Lung (tissue), 12 donors: Measurements from ENCODE around the gene SDK2. TPM values are rescaled to one million over a fixed set of nuclear protein-coding genes. Genes with fewer than 3 reads are reported as not detected.

Source experiments
- ATAC-seq: fragments of 200-7000 bp; cut with Tn5 transposase; one replicate; pipeline ENCODE4 v1.9.1; 2020; ENCODE audit warnings: moderate number of reproducible peaks; ENCODE audit not compliant: insufficient read depth, low FRiP score
- DNase-seq, 3 donors: peaks; one replicate each; pipeline ENCODE4 v3.0.0-alpha.2; 2013 to 2017
- H3K27ac ChIP-seq, 2 donors: one replicate each; pipeline ENCODE4 v1.5.1; 2013; ENCODE audit warnings: mild to moderate bottlenecking in 2 of 2, moderate library complexity in 2 of 2, control low read depth in 1 of 2, inconsistent platforms in 1 of 2, low read depth in 1 of 2, low read length in 1 of 2
- H3K27me3 ChIP-seq, 3 donors: one replicate each; pipeline ENCODE4 v1.5.1; 2013; ENCODE audit warnings: low read length in 2 of 3; ENCODE audit not compliant: control insufficient read depth in 3 of 3, insufficient read depth in 3 of 3
- H3K36me3 ChIP-seq, 4 donors: one replicate each; pipeline ENCODE4 v1.5.1; 2013; ENCODE audit warnings: low read length in 4 of 4, mild to moderate bottlenecking in 1 of 4, moderate library complexity in 1 of 4; ENCODE audit not compliant: control insufficient read depth in 4 of 4, insufficient read depth in 4 of 4
- H3K4me1 ChIP-seq, 5 donors: one replicate each; pipeline ENCODE4 v1.5.1; 2013; ENCODE audit warnings: low read length in 5 of 5, mild to moderate bottlenecking in 2 of 5, moderate library complexity in 1 of 5; ENCODE audit not compliant: control insufficient read depth in 5 of 5, insufficient read depth in 5 of 5
- H3K4me3 ChIP-seq: one replicate; pipeline ENCODE4 v1.5.1; 2013; ENCODE audit warnings: mild to moderate bottlenecking, control low read depth, moderate library complexity
- H3K9ac ChIP-seq, 2 donors: one replicate each; pipeline ENCODE4 v1.5.1; 2013; ENCODE audit warnings: low read length in 2 of 2, control low read depth in 1 of 2; ENCODE audit not compliant: insufficient read depth in 1 of 2
- H3K9me3 ChIP-seq, 4 donors: one replicate each; pipeline ENCODE4 v1.5.1; 2013; ENCODE audit warnings: low read length in 3 of 4, mild to moderate bottlenecking in 1 of 4, moderate library complexity in 1 of 4; ENCODE audit not compliant: control insufficient read depth in 4 of 4, insufficient read depth in 3 of 4
- CTCF ChIP-seq: IDR thresholded peaks from 2 replicates; pipeline ENCODE4 v1.5.1; 2012; ENCODE audit warnings: mild to moderate bottlenecking; ENCODE audit errors: control extremely low read depth, extremely low read depth
- WGBS, 2 donors: extraction: QIAGEN DNeasy Blood & Tissue Kit; methylation state at CpG; one replicate each; pipeline ENCODE4 v1.1.7; 2013; 5-methylcytosine and 5-hydroxymethylcytosine counted together
- polyA plus RNA-seq, 2 donors: library from polyadenylated mRNA; stranded (reverse); fragments of 200-250 nt; gene quantifications; one replicate each; pipeline ENCODE4 v1.2.1, GENCODE V29; 2013
- total RNA-seq, 2 donors: library from RNA; depleted of rRNA in 1 of 2; stranded (reverse); fragments of >200 nt in 1 of 2; gene quantifications; one replicate each; pipeline ENCODE4 v1.2.1, GENCODE V29; 2014 to 2021
- donor health status: control.
- donor health status: control.
- donor health status: Bipolar disorder and iron deficiency.
- donor health status: healthy.
- donor health status: DM: yes; HTN: yes; CAD: no.

SDK2 gene
- total and polyA plus RNA-seq, 4 donors = 0.91 to 41.7 (median 4.3) TPM

- no peak for DNase-seq
- Histone ChIP-seq H3K36me3 (no peaks in the 10 kb centered on the region), H3K9ac (no peak overlapping the region), H3K27ac (no peak overlapping the region), H3K27me3 (peaks cover 0 to 2% (median 0%) of the 10 kb centered on the region in 3 donors), H3K9me3 (no peaks in the 10 kb centered on the region), H3K4me3 (no peak overlapping the region), H3K4me1 (peaks cover 0 to 10% (median 0%) of the 10 kb centered on the region in 5 donors)
- TF ChIP-seq CTCF = no peak
- no peak for ATAC-seq
- WGBS, 2 donors = 85 to 90% methylated on average over 9 of the region's 9 CpGs
Measured at GRCh38 chr17:73506470-73507435, 137.5 kb downstream of the SDK2 start.

GRCh38 chr17:73503560-73503959 lies 140.7 kb downstream of the SDK2 start:
- Histone ChIP-seq H3K4me3 (no peak overlapping the region), H3K27me3 (no peaks in the 10 kb centered on the region), H3K9me3 (no peaks in the 10 kb centered on the region), H3K9ac (no peak overlapping the region), H3K27ac (no peak overlapping the region), H3K4me1 (no peaks in the 10 kb centered on the region), H3K36me3 (no peaks in the 10 kb centered on the region)
- no peak for ATAC-seq
- WGBS, 2 donors = 42 to 48% methylated on average over 2 of the region's 2 CpGs
- DNase-seq = no peak
- TF ChIP-seq CTCF = no peak

- Histone ChIP-seq H3K36me3 (no peaks in the 10 kb centered on the region), H3K27me3 (no peaks in the 10 kb centered on the region), H3K9me3 (no peaks in the 10 kb centered on the region), H3K27ac (no peak overlapping the region), H3K4me3 (no peak overlapping the region), H3K9ac (no peak overlapping the region), H3K4me1 (no peaks in the 10 kb centered on the region)
- DNase-seq = no peak
- WGBS, 2 donors = 39 to 69% methylated on average over 2 of the region's 2 CpGs
- ATAC-seq = no peak
- no peak for TF ChIP-seq CTCF
Measured at GRCh38 chr17:73500414-73500999, 143.7 kb downstream of the SDK2 start.
